CD4-positive, CD25-positive, alpha-beta regulatory T cell (primary cell): ENCODE data around the gene ANGPTL4. TPM values are rescaled to one million over a fixed set of nuclear protein-coding genes. Genes with fewer than 3 reads are reported as not detected.
"Not testable (repeated sequence)": the region's sequence is repeated elsewhere in the genome, so short reads cannot be mapped to it uniquely, and the experiment has no call there.

Experiments
- ATAC-seq, 2 donors: fragments of 150-1000 bp; cut with Tn5 transposase; one replicate each; pipeline ENCODE4 v1.10.0; 2021; ENCODE audit warnings: low read depth in 2 of 2, moderate number of reproducible peaks in 2 of 2, moderate library complexity in 1 of 2
- DNase-seq, 3 donors: peaks; one replicate each; pipeline versions ENCODE4 v3.0.0 to v3.0.0-alpha.2; 2012 to 2022; ENCODE audit warnings: mixed read lengths in 1 of 3
- H3K27ac ChIP-seq: one replicate; pipeline ENCODE4 v1.7.0; 2013; ENCODE audit warnings: mild to moderate bottlenecking, low read length; ENCODE audit not compliant: insufficient read depth, poor library complexity, severe bottlenecking
- H3K27me3 ChIP-seq: one replicate; pipeline ENCODE4 v1.7.0; 2013; ENCODE audit warnings: low read length; ENCODE audit not compliant: control insufficient read depth, insufficient read depth
- H3K36me3 ChIP-seq: one replicate; pipeline ENCODE4 v1.7.0; 2013; ENCODE audit warnings: mild to moderate bottlenecking, low read length, moderate library complexity; ENCODE audit not compliant: control insufficient read depth, insufficient read depth
- H3K4me1 ChIP-seq: 2 replicates; pipeline ENCODE4 v1.7.0; 2013; ENCODE audit warnings: mild to moderate bottlenecking, low read length; ENCODE audit not compliant: insufficient read depth, control insufficient read depth, poor library complexity, severe bottlenecking
- H3K4me3 ChIP-seq: one replicate; pipeline ENCODE4 v1.7.0; 2013; ENCODE audit warnings: low read depth, mild to moderate bottlenecking, low read length, moderate library complexity
- H3K9me3 ChIP-seq, 2 experiments: 1 replicate in 1 of 2; 2 replicates in 1 of 2; pipeline ENCODE4 v1.7.0; 2013; ENCODE audit warnings: low read length in 2 of 2, mild to moderate bottlenecking in 1 of 2, moderate library complexity in 1 of 2; ENCODE audit not compliant: control insufficient read depth in 2 of 2
- H3K27ac Mint-ChIP-seq, 3 donors: one replicate each; pipeline ENCODE4 v1.8.0; 2020 to 2022; ENCODE audit warnings: mild to moderate bottlenecking in 3 of 3, mixed read lengths in 3 of 3, moderate library complexity in 2 of 3
- H3K27me3 Mint-ChIP-seq: one replicate; pipeline ENCODE4 v1.8.0; 2022; ENCODE audit warnings: mild to moderate bottlenecking, mixed read lengths
- H3K36me3 Mint-ChIP-seq: one replicate; pipeline ENCODE4 v1.8.0; 2020; ENCODE audit warnings: mixed read lengths
- H3K4me1 Mint-ChIP-seq, 4 donors: one replicate each; pipeline ENCODE4 v1.8.0; 2020 to 2022; ENCODE audit warnings: mixed read lengths in 4 of 4, mild to moderate bottlenecking in 1 of 4
- H3K4me3 Mint-ChIP-seq, 4 donors: one replicate each; pipeline ENCODE4 v1.8.0; 2020 to 2022; ENCODE audit warnings: mild to moderate bottlenecking in 4 of 4, mixed read lengths in 4 of 4, moderate library complexity in 3 of 4
- H3K9me3 Mint-ChIP-seq, 7 donors: one replicate each; pipeline ENCODE4 v1.8.0; 2020 to 2022; ENCODE audit warnings: mixed read lengths in 7 of 7, mild to moderate bottlenecking in 3 of 7, moderate library complexity in 2 of 7
- polyA plus RNA-seq, 4 donors: library from polyadenylated mRNA; unstranded; fragments of 300-500 nt; fragmentation: Illumina TruSeq; gene quantifications; one replicate each; pipeline ENCODE4 v1.2.3, GENCODE V29; 2021
- total RNA-seq: library from RNA; stranded (reverse); gene quantifications from one replicate; pipeline ENCODE4 v1.2.3, GENCODE V29; 2022

ANGPTL4 gene
- total and polyA plus RNA-seq, 5 donors from 2014 or later = not detected

DNA sequence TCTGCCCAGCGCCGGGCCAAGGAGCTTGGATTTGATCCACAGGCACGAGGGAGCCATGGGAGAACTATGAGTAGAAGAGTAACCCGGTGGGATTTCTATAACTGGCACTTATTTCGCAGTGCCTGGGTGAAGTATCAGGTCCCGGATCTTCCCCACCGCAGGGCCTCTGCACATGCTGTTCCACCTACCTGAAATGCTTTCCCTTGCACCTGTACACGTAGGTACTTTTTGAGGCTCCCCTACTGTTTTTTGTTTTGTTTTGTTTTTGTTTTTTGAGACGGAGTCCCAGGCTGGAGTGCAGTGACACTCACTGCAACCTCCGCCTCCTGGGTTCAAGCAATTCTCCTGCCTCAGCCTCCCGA is 20.5 kb upstream of the ANGPTL4 start:
- peak overlapping the region; percentile 78 to 93 (median 87) for H3K4me3 Mint-ChIP-seq
- H3K4me1 Mint-ChIP-seq = peaks cover 0 to 18% (median 9%) of the 10 kb centered on the region in 4 donors
- H3K4me3 ChIP-seq = peak overlapping the region; percentile 37
- H3K27ac ChIP-seq = no peak overlapping the region
- H3K9me3 Mint-ChIP-seq = peaks cover 0 to 4% (median 0%) of the 10 kb centered on the region in 7 donors
- ATAC-seq (no peak), DNase-seq (no peak)
- no peaks in the 10 kb centered on the region for H3K27me3 ChIP-seq
- H3K27me3 Mint-ChIP-seq = peaks cover 37% of the 10 kb centered on the region
- H3K4me1 ChIP-seq = peaks cover 17% of the 10 kb centered on the region
- no peaks in the 10 kb centered on the region for H3K9me3 ChIP-seq
- peak overlapping the region in 1 of 3 donors; percentile 42 for H3K27ac Mint-ChIP-seq
- H3K36me3 ChIP-seq = no peaks in the 10 kb centered on the region
- H3K36me3 Mint-ChIP-seq = peaks cover 3% of the 10 kb centered on the region

- not testable (repeated sequence) for H3K36me3 Mint-ChIP-seq
Measured at GRCh38 chr19:8349629-8350372, 14.2 kb upstream of the ANGPTL4 start.

GRCh38 chr19:8352134-8352827 is 11.7 kb upstream of the ANGPTL4 start:
- Histone ChIP-seq H3K27me3 (peaks cover 4% of the 10 kb centered on the region), H3K27ac (no peak overlapping the region), H3K9me3 (peaks cover 0 to 3% of the 10 kb centered on the region in 2 experiments), H3K4me3 (no peak overlapping the region), H3K4me1 (peaks cover 3% of the 10 kb centered on the region), H3K36me3 (no peaks in the 10 kb centered on the region)
- Mint-ChIP-seq H3K36me3 (no peaks in the 10 kb centered on the region), H3K27ac (no peak overlapping the region), H3K9me3 (peaks cover 0 to 4% (median 0%) of the 10 kb centered on the region in 7 donors), H3K27me3 (peaks cover 38% of the 10 kb centered on the region), H3K4me1 (peaks cover 0 to 5% (median under 1%) of the 10 kb centered on the region in 4 donors), H3K4me3 (no peak overlapping the region)
- ATAC-seq (no peak), DNase-seq (no peak)

More at GRCh38 chr19:8349629-8350372, 14.2 kb upstream of the ANGPTL4 start:
- H3K4me3 Mint-ChIP-seq, H3K4me1 Mint-ChIP-seq, H3K27ac ChIP-seq, H3K9me3 ChIP-seq, H3K27me3 ChIP-seq, H3K4me3 ChIP-seq, H3K27ac Mint-ChIP-seq, H3K36me3 ChIP-seq, DNase-seq, H3K4me1 ChIP-seq, ATAC-seq, H3K9me3 Mint-ChIP-seq: not testable (repeated sequence)
- peaks cover 34% of the 10 kb centered on the region for H3K27me3 Mint-ChIP-seq

- not testable (repeated sequence) for H3K36me3 Mint-ChIP-seq, H3K9me3 Mint-ChIP-seq, H3K27ac ChIP-seq, H3K4me1 ChIP-seq, H3K4me3 Mint-ChIP-seq, H3K4me1 Mint-ChIP-seq, H3K9me3 ChIP-seq, DNase-seq, H3K27ac Mint-ChIP-seq, ATAC-seq, H3K27me3 ChIP-seq, H3K4me3 ChIP-seq, H3K36me3 ChIP-seq
- H3K27me3 Mint-ChIP-seq = peaks cover 38% of the 10 kb centered on the region
Measured at GRCh38 chr19:8352845-8353244, 11.1 kb upstream of the ANGPTL4 start.

GRCh38 chr19:8355631-8356402 is 8.1 kb upstream of the ANGPTL4 start:
- DNase-seq (no peak), ATAC-seq (no peak)
- H3K27me3 Mint-ChIP-seq = peaks cover 37% of the 10 kb centered on the region
- Histone ChIP-seq H3K27ac (no peak overlapping the region), H3K4me3 (no peak overlapping the region), H3K36me3 (no peaks in the 10 kb centered on the region), H3K4me1 (peaks cover 3% of the 10 kb centered on the region), H3K9me3 (peaks cover 0 to 3% of the 10 kb centered on the region in 2 experiments), H3K27me3 (peaks cover 4% of the 10 kb centered on the region)
- H3K4me1 Mint-ChIP-seq = peaks cover 0 to 3% (median under 1%) of the 10 kb centered on the region in 4 donors
- no peaks in the 10 kb centered on the region for H3K36me3 Mint-ChIP-seq
- peaks cover 0 to 4% (median 0%) of the 10 kb centered on the region in 7 donors for H3K9me3 Mint-ChIP-seq
- H3K27ac Mint-ChIP-seq = no peak overlapping the region
- H3K4me3 Mint-ChIP-seq = no peak overlapping the region

- H3K4me3 ChIP-seq = no peak overlapping the region
- H3K27ac ChIP-seq = no peak overlapping the region
- H3K9me3 ChIP-seq = peaks cover 0 to 3% of the 10 kb centered on the region in 2 experiments
- DNase-seq (no peak), ATAC-seq (no peak)
- H3K4me1 ChIP-seq = peaks cover 3% of the 10 kb centered on the region
- no peak overlapping the region for H3K4me3 Mint-ChIP-seq
- no peak overlapping the region for H3K27ac Mint-ChIP-seq
- no peaks in the 10 kb centered on the region for H3K36me3 Mint-ChIP-seq
- no peaks in the 10 kb centered on the region for H3K36me3 ChIP-seq
- H3K4me1 Mint-ChIP-seq = peaks cover 0 to 3% (median under 1%) of the 10 kb centered on the region in 4 donors
- peaks cover 0 to 4% (median 0%) of the 10 kb centered on the region in 7 donors for H3K9me3 Mint-ChIP-seq
- H3K27me3 Mint-ChIP-seq = peaks cover 37% of the 10 kb centered on the region
- H3K27me3 ChIP-seq = peaks cover 3% of the 10 kb centered on the region
Measured at GRCh38 chr19:8357007-8357521, 6.9 kb upstream of the ANGPTL4 start.

DNA sequence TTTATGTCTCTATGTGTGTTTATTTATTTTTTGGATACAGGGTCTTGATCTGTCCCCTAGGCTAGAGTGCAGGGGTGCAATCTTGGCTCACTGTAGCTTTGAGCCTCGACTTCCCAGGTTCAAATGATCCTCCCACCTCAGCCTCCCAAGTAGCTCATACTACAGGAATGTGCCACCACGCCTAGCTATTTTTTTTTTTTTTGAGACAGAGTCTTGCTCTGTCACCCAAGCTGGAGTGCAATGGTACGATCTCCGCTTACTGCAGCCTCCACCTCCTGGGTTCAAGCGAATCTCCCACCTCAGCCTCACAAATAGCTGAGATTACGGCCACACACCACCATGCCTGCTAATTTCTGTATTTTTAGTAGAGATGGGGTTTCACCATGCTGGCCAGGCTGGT is 5.0 kb upstream of the ANGPTL4 start:
- no peak overlapping the region for H3K4me3 Mint-ChIP-seq
- peaks cover 0 to 4% (median 0%) of the 10 kb centered on the region in 7 donors for H3K9me3 Mint-ChIP-seq
- H3K9me3 ChIP-seq = peaks cover 0 to 3% of the 10 kb centered on the region in 2 experiments

More for the DNA sequence above, 5.0 kb upstream of the ANGPTL4 start:
- DNase-seq = no peak
- Mint-ChIP-seq H3K4me1 (peaks cover 0 to 11% (median 7%) of the 10 kb centered on the region in 4 donors), H3K36me3 (no peaks in the 10 kb centered on the region), H3K27me3 (peaks cover 45% of the 10 kb centered on the region), H3K27ac (no peak overlapping the region)
- H3K27me3 ChIP-seq = peaks cover 2% of the 10 kb centered on the region
- no peaks in the 10 kb centered on the region for H3K36me3 ChIP-seq
- no peak overlapping the region for H3K4me3 ChIP-seq
- H3K4me1 ChIP-seq = peaks cover 7% of the 10 kb centered on the region
- H3K27ac ChIP-seq = no peak overlapping the region
- no peak for ATAC-seq
